GM12878 (cell line): ENCODE results near the gene ALMS1. TPM values are rescaled to one million over a fixed set of nuclear protein-coding genes. Genes with fewer than 3 reads are reported as not detected.

Experiments used
- ATAC-seq: fragments of 200-7000 bp; cut with Tn5 transposase; 3 replicates; pipeline ENCODE4 v1.9.1; 2020; ENCODE audit warnings: mild to moderate bottlenecking, moderate library complexity
- BruUV-seq: library from RNA; stranded (reverse); fragments of 400-500 nt; replicated peaks from 2 replicates; lab custom pipeline; 2021; lab: Mats Ljungman, UMichigan
- CTCF ChIA-PET: fragments of 300-600 bp; sonication (Branson Sonifier 250); formaldehyde crosslinking; extraction: SDS; loops from one replicate; lab custom pipeline; 2021; ENCODE audit warnings: inconsistent platforms; lab: Yijun Ruan, JAX
- POLR2A ChIA-PET: fragments of 350-600 bp; formaldehyde crosslinking; extraction: SDS; loops from one replicate; lab custom pipeline; 2021; ENCODE audit warnings: inconsistent platforms; lab: Charles Lee
- RAD21 ChIA-PET: fragments of 300-600 bp; sonication (Branson Sonifier 250); formaldehyde crosslinking; loops from one replicate; lab custom pipeline; 2023; ENCODE audit warnings: antibody characterized with exemption; ENCODE audit not compliant: unreplicated experiment; lab: Charles Lee
- SMC1A ChIA-PET: fragments of 300-600 bp; sonication (Branson Sonifier 250); formaldehyde crosslinking; loops from one replicate; lab custom pipeline; 2023; ENCODE audit not compliant: unreplicated experiment, uncharacterized antibody; lab: Charles Lee
- DNase-seq: peaks from one replicate; pipeline ENCODE4 v3.0.0-alpha.2; 2011; ENCODE audit warnings: low read depth, low spot score
- FAIRE-seq: peaks from 3 replicates; lab custom pipeline; 2011; peaks lifted over from hg19 to GRCh38; lab: Jason Lieb, UNC
- H2AFZ ChIP-seq: 2 replicates; pipeline ENCODE4 v1.6.0; 2011; ENCODE audit warnings: low read depth, low read length, control low read depth; ENCODE audit not compliant: control insufficient read depth
- H3K27ac ChIP-seq: 2 replicates; pipeline ENCODE4 v1.5.1; 2011; ENCODE audit warnings: control low read depth; ENCODE audit not compliant: control insufficient read depth, insufficient read depth
- H3K27me3 ChIP-seq, 2 experiments: replicated peaks in 1 of 2; 2 replicates each; pipeline versions ENCODE4 v1.6.0 to v1.6.1; 2011; ENCODE audit warnings: low read length in 1 of 2; ENCODE audit not compliant: control insufficient read depth in 2 of 2, insufficient read depth in 2 of 2
- H3K36me3 ChIP-seq, 2 experiments: 2 replicates each; pipeline ENCODE4 v1.5.1; 2011; ENCODE audit warnings: low read length in 1 of 2; ENCODE audit not compliant: control insufficient read depth in 2 of 2, insufficient read depth in 2 of 2
- H3K4me1 ChIP-seq: 2 replicates; pipeline ENCODE4 v1.6.1; 2011; ENCODE audit warnings: mild to moderate bottlenecking, low read length, moderate library complexity, mixed read lengths; ENCODE audit not compliant: control insufficient read depth, insufficient read depth
- H3K4me2 ChIP-seq: 2 replicates; pipeline ENCODE4 v1.6.0; 2011; ENCODE audit warnings: control low read depth; ENCODE audit not compliant: control insufficient read depth, insufficient read depth
- H3K4me3 ChIP-seq: fragments of 200-600 bp; sonication (generic); 2 replicates; pipeline ENCODE4 v1.5.1; 2016
- H3K79me2 ChIP-seq: 2 replicates; pipeline ENCODE4 v1.6.0; 2011; ENCODE audit warnings: low read length; ENCODE audit not compliant: control insufficient read depth, insufficient read depth
- H3K9ac ChIP-seq: 2 replicates; pipeline ENCODE4 v1.8.0; 2011; ENCODE audit warnings: low read length, control low read depth, mixed read lengths; ENCODE audit not compliant: control insufficient read depth, insufficient read depth
- H3K9me3 ChIP-seq: replicated peaks from 3 replicates; pipeline ENCODE4 v1.5.1; 2011; ENCODE audit warnings: mild to moderate bottlenecking, low read length; ENCODE audit not compliant: control insufficient read depth, insufficient read depth
- H4K20me1 ChIP-seq: 2 replicates; pipeline ENCODE4 v1.6.0; 2011; ENCODE audit not compliant: control insufficient read depth, insufficient read depth
- ETV6 ChIP-seq, 2 experiments: fragments of 450-650 bp in 1 of 2; IDR thresholded peaks in 1 of 2; conservative IDR thresholded peaks in 1 of 2; 2 replicates each; pipeline ENCODE4 v1.6.1; 2014; ENCODE audit warnings: antibody characterized with exemption in 1 of 2, borderline replicate concordance in 1 of 2, low read depth in 1 of 2, mild to moderate bottlenecking in 1 of 2, moderate library complexity in 1 of 2
- EZH2 ChIP-seq: IDR thresholded peaks from 2 replicates; pipeline ENCODE4 v1.6.1; 2012; ENCODE audit warnings: low read depth, mild to moderate bottlenecking, control low read depth, inconsistent platforms, low read length, borderline replicate concordance; ENCODE audit not compliant: control insufficient read depth
- FOXM1 ChIP-seq: IDR thresholded peaks from 2 replicates; pipeline ENCODE4 v1.6.1; 2012; ENCODE audit warnings: low read depth, mild to moderate bottlenecking, inconsistent platforms, low read length, moderate library complexity
- HDGF ChIP-seq: fragments of 450-650 bp; IDR thresholded peaks from 2 replicates; pipeline ENCODE4 v1.6.1; 2016; ENCODE audit warnings: antibody characterized with exemption
- MEF2A ChIP-seq: IDR thresholded peaks from 2 replicates; pipeline ENCODE4 v1.6.1; 2011; ENCODE audit warnings: low read depth, mild to moderate bottlenecking, low read length, moderate library complexity; ENCODE audit not compliant: insufficient read depth
- MEF2B ChIP-seq: fragments of 450-650 bp; IDR thresholded peaks from 2 replicates; pipeline ENCODE4 v1.6.1; 2018; ENCODE audit warnings: mild to moderate bottlenecking, moderate library complexity; ENCODE audit not compliant: partially characterized antibody, poor library complexity, severe bottlenecking
- MYB ChIP-seq: fragments of 150-350 bp; IDR thresholded peaks from 2 replicates; pipeline ENCODE4 v1.6.1; 2014; ENCODE audit warnings: mild to moderate bottlenecking, low read depth, low read length, borderline replicate concordance
- NR2F1 ChIP-seq: fragments of 450-650 bp; conservative IDR thresholded peaks from 2 replicates; pipeline ENCODE4 v1.6.1; 2017; ENCODE audit warnings: mild to moderate bottlenecking
- PML ChIP-seq: IDR thresholded peaks from 2 replicates; pipeline ENCODE4 v1.6.1; 2012; ENCODE audit warnings: low read length, inconsistent platforms
- RAD51 ChIP-seq: fragments of 450-650 bp; IDR thresholded peaks from 2 replicates; pipeline ENCODE4 v1.6.1; 2016; ENCODE audit warnings: moderate library complexity, mild to moderate bottlenecking, inconsistent platforms
- RFX5 ChIP-seq: IDR thresholded peaks from 2 replicates; pipeline ENCODE4 v1.6.1; 2011; ENCODE audit warnings: low read depth, low read length, improper control_type of control experiment
- SIN3A ChIP-seq: IDR thresholded peaks from 2 replicates; pipeline ENCODE4 v1.6.1; 2012; ENCODE audit warnings: low read depth, low read length, improper control_type of control experiment
- SREBF2 ChIP-seq: IDR thresholded peaks from 2 replicates; pipeline ENCODE4 v1.6.1; 2012; ENCODE audit warnings: mild to moderate bottlenecking, low read length
- STAT3 ChIP-seq: IDR thresholded peaks from 2 replicates; pipeline ENCODE4 v1.6.1; 2011; ENCODE audit warnings: low read depth, low read length, improper control_type of control experiment
- ZNF384 ChIP-seq: IDR thresholded peaks from 2 replicates; pipeline ENCODE4 v1.6.1; 2012; ENCODE audit warnings: low read depth, mild to moderate bottlenecking, low read length, improper control_type of control experiment, borderline replicate concordance
- WGBS: methylation state at CpG from one replicate; pipeline ENCODE4 v1.1.6; 2016; ENCODE audit warnings: low lambda C conversion rate; ENCODE audit not compliant: insufficient replicate concordance, insufficient coverage; ENCODE audit errors: missing lambda C conversion rate; 5-methylcytosine and 5-hydroxymethylcytosine counted together
- in situ Hi-C: fragments of 300-500 bp; cut with MboI; formaldehyde crosslinking; loops from 9 replicates; pipeline ENCODE4 v1.14.3; 2018; ENCODE audit warnings: mixed read lengths
- intact Hi-C: fragments of 100-400 bp; cut with micrococcal nuclease; formaldehyde crosslinking; loops from one replicate; pipeline ENCODE4 v1.14.2; 2022; ENCODE audit not compliant: unreplicated experiment
- polyA plus RNA-seq, 11 experiments: library from polyadenylated mRNA; depleted of rRNA in 4 of 11; unstranded in 6 of 11; stranded (reverse) in 5 of 11; fragments of >200 nt; fragmentation: Nextera tagmentation in 4 of 11; fragmentation: Illumina TruSeq in 1 of 11; extraction: Ambion mirVana in 4 of 11; extraction: Trizol in 1 of 11; gene quantifications; 1 replicate in 1 of 11; 2 replicates in 10 of 11; pipeline versions ENCODE4 v1.2.1 to v1.2.3, GENCODE V29; 2011 to 2016; ENCODE audit warnings: inconsistent platforms in 2 of 11, missing spikeins in 2 of 11, low read depth in 1 of 11
- total RNA-seq, 4 experiments: library from RNA; depleted of rRNA in 3 of 4; stranded (reverse); fragments of >200 nt in 3 of 4; fragmentation: Illumina TruSeq in 1 of 4; extraction: Trizol in 1 of 4; gene quantifications; 2 replicates each; pipeline versions ENCODE4 v1.2.1 to v1.2.3, GENCODE V29; 2013 to 2021
- TF ChIP-seq, protein P1 (sequence below): IDR thresholded peaks from 2 replicates; pipeline ENCODE4 v1.6.1; 2011; ENCODE audit warnings: borderline replicate concordance, low read depth, mild to moderate bottlenecking, moderate library complexity, mixed read lengths, low read length; ENCODE audit not compliant: insufficient read depth; ENCODE audit errors: extremely low read length
- TF ChIP-seq, protein P2 (sequence below): fragments of 450-650 bp; formaldehyde crosslinking; IDR thresholded peaks from 2 replicates; pipeline ENCODE4 v1.4.0; 2020; ENCODE audit warnings: mild to moderate bottlenecking, moderate library complexity
- TF ChIP-seq, protein P3 (sequence below): fragments of 450-650 bp; IDR thresholded peaks from 2 replicates; pipeline ENCODE4 v1.6.1; 2016; ENCODE audit warnings: mild to moderate bottlenecking

Gene ALMS1
- total and polyA plus RNA-seq, 10 of the 15 experiments (the other 5 are each of a cell fraction or from before 2014, with no cell fraction given) = 1.1 to 25.8 (median 10.6) TPM

DNA sequence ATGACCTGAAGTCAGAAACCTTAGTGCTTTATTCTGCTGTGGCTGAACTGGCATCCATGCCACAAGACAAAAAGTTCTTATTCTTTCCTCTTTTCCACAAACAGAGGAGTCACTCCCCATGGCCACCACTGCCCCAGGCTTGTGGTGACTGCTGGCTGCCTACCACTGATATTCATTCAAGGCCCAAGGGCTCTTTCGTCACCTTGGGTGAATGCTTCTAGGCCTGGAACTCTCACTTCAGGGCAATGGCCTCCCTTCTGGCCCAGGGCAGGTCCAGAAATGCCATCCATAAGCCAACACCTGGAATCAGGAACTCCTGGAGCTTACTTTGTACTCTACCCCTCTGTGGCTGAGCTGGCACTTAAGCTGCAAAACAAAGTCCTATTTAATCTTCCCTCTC is 146.7 kb downstream of the ALMS1 start:
- Histone ChIP-seq H3K27me3 (no peaks in the 10 kb centered on the region), H3K79me2 (no peaks in the 10 kb centered on the region), H3K36me3 (peaks cover 2 to 4% of the 10 kb centered on the region in 2 experiments; a peak in 3 of 4 replicates), H3K9ac (no peak overlapping the region), H3K4me2 (no peak overlapping the region), H3K9me3 (peaks cover 5% of the 10 kb centered on the region; the same call in 2 of the 3 replicates), H3K4me3 (no peak overlapping the region), H4K20me1 (no peaks in the 10 kb centered on the region), H3K27ac (no peak overlapping the region), H2AFZ (no peak overlapping the region), H3K4me1 (no peaks in the 10 kb centered on the region)
- intact Hi-C loops = no loop called here
- RAD21 ChIA-PET = interaction anchor here (0.6 kb wide), 1 partner anchor 41 kb away, joined by 3 read pairs; no protein-coding TSS in a partner anchor
- whole genome bisulfite sequencing = 100% methylated on average over 1 of the region's 1 CpG
- no TSS peak for BruUV-seq
- FAIRE-seq = no peak
- no peak for ATAC-seq
- CTCF ChIA-PET = no interaction called here
- in situ Hi-C loops = no loop called here
- POLR2A ChIA-PET = no interaction called here
- DNase-seq = no peak
- SMC1A ChIA-PET = interaction anchor here (0.6 kb wide), 1 partner anchor 43 kb away, joined by 3 read pairs; no protein-coding TSS in a partner anchor
- TF ChIP-seq NR2F1 (no peak), RFX5 (no peak), HDGF (no peak), SIN3A (no peak), ETV6 (conservative IDR thresholded peaks at IDR 0.05 in 1 of 2, IDR thresholded peaks at IDR 0.05 in 1 of 2; ENCODE audit: borderline replicate concordance in 1 of 2, low read depth in 1 of 2) (no peak), MEF2B (no peak), MYB (no peak), ZNF384 (no peak), EZH2 (no peak), RAD51 (no peak), FOXM1 (no peak), STAT3 (no peak), SREBF2 (no peak), MEF2A (no peak), PML (no peak)
- TF ChIP-seq, protein P1, sequence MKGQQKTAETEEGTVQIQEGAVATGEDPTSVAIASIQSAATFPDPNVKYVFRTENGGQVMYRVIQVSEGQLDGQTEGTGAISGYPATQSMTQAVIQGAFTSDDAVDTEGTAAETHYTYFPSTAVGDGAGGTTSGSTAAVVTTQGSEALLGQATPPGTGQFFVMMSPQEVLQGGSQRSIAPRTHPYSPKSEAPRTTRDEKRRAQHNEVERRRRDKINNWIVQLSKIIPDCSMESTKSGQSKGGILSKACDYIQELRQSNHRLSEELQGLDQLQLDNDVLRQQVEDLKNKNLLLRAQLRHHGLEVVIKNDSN = no peak
- TF ChIP-seq, protein P2, sequence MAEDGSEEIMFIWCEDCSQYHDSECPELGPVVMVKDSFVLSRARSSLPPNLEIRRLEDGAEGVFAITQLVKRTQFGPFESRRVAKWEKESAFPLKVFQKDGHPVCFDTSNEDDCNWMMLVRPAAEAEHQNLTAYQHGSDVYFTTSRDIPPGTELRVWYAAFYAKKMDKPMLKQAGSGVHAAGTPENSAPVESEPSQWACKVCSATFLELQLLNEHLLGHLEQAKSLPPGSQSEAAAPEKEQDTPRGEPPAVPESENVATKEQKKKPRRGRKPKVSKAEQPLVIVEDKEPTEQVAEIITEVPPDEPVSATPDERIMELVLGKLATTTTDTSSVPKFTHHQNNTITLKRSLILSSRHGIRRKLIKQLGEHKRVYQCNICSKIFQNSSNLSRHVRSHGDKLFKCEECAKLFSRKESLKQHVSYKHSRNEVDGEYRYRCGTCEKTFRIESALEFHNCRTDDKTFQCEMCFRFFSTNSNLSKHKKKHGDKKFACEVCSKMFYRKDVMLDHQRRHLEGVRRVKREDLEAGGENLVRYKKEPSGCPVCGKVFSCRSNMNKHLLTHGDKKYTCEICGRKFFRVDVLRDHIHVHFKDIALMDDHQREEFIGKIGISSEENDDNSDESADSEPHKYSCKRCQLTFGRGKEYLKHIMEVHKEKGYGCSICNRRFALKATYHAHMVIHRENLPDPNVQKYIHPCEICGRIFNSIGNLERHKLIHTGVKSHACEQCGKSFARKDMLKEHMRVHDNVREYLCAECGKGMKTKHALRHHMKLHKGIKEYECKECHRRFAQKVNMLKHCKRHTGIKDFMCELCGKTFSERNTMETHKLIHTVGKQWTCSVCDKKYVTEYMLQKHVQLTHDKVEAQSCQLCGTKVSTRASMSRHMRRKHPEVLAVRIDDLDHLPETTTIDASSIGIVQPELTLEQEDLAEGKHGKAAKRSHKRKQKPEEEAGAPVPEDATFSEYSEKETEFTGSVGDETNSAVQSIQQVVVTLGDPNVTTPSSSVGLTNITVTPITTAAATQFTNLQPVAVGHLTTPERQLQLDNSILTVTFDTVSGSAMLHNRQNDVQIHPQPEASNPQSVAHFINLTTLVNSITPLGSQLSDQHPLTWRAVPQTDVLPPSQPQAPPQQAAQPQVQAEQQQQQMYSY = no peak
- TF ChIP-seq, protein P3, sequence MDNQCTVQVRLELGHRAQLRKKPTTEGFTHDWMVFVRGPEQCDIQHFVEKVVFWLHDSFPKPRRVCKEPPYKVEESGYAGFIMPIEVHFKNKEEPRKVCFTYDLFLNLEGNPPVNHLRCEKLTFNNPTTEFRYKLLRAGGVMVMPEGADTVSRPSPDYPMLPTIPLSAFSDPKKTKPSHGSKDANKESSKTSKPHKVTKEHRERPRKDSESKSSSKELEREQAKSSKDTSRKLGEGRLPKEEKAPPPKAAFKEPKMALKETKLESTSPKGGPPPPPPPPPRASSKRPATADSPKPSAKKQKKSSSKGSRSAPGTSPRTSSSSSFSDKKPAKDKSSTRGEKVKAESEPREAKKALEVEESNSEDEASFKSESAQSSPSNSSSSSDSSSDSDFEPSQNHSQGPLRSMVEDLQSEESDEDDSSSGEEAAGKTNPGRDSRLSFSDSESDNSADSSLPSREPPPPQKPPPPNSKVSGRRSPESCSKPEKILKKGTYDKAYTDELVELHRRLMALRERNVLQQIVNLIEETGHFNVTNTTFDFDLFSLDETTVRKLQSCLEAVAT = no peak
